HFF-Myc (cell line): ENCODE data around the gene CDH12.

Experiments used
- DNase-seq: peaks from one replicate; pipeline ENCODE4 v3.0.0-alpha.2; 2011; ENCODE audit warnings: low read depth; ENCODE audit errors: extremely low read depth
- H3K4me3 ChIP-seq: replicated peaks from 2 replicates; pipeline ENCODE4 v1.5.1; 2011; ENCODE audit warnings: low read depth, mild to moderate bottlenecking, control low read depth, low read length
- TF ChIP-seq, protein P1 (sequence below): IDR thresholded peaks from 2 replicates; pipeline ENCODE4 v1.5.1; 2012; ENCODE audit warnings: mild to moderate bottlenecking, low read depth, low read length, control low read depth; ENCODE audit errors: missing control alignments

The CDH12 gene

DNA sequence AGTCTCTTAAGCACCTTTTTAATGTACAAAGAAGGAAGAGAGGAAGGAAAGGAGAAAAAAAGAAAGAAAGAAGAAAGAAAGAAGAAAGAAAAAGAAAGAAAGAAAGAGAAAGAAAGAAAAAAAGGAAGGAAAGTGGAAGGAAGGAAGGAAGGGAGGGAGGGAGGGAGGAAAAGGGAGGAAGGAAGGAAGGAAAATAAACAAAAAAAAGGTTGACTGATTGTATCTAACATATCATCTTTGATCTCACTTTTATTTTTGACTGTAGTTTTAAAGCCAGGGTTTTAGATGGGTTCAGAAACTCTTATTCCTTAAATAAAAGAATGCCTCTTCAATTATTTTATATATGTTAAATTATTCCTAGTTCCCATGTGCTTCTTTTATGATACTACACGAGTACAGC is 794.5 kb downstream of the CDH12 start:
- TF ChIP-seq, protein P1, sequence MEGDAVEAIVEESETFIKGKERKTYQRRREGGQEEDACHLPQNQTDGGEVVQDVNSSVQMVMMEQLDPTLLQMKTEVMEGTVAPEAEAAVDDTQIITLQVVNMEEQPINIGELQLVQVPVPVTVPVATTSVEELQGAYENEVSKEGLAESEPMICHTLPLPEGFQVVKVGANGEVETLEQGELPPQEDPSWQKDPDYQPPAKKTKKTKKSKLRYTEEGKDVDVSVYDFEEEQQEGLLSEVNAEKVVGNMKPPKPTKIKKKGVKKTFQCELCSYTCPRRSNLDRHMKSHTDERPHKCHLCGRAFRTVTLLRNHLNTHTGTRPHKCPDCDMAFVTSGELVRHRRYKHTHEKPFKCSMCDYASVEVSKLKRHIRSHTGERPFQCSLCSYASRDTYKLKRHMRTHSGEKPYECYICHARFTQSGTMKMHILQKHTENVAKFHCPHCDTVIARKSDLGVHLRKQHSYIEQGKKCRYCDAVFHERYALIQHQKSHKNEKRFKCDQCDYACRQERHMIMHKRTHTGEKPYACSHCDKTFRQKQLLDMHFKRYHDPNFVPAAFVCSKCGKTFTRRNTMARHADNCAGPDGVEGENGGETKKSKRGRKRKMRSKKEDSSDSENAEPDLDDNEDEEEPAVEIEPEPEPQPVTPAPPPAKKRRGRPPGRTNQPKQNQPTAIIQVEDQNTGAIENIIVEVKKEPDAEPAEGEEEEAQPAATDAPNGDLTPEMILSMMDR: no peak
- DNase-seq: no peak
- no peak overlapping the region for H3K4me3 ChIP-seq

DNA sequence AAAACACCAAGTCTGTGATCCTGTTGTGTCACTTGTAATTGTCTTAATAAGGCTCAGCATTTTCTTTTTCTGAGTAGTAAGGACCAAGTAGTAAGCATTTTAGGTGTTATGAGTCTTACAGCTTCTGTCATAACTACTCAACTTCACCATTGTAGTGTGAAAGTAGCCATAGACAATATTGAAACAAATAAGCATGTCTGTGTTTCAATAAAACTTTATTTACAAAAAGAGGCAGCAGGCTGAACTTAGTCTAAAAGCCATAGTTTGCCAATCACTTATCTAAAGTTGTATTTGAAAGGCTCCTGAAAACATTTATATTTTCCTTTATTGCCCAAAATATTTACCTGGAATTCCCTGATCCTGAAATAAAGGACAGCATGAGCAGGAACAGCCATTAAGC is 796.1 kb downstream of the CDH12 start:
- no peak overlapping the region for H3K4me3 ChIP-seq
- TF ChIP-seq, protein P1: no peak
- no peak for DNase-seq

DNA sequence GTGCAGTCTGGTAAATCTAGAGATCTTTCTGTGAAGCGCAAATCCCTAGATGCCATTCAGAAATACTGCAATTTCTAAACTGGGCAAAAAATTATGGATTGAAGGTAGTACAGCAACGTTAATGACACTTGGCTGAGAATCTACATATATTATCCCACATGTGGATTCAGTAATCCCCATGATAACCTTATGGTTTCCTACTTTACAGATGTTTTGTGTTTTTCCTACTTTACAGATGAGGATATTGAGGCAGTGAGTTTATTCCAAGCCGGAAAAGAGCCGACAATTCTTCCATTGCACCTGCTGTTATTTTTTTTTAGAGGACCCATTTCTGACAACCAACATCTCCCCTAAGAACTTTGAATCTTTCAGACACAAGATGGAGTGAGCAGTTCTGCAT is 796.5 kb downstream of the CDH12 start:
- H3K4me3 ChIP-seq: no peak overlapping the region
- DNase-seq: no peak
- TF ChIP-seq, protein P1: no peak

DNA sequence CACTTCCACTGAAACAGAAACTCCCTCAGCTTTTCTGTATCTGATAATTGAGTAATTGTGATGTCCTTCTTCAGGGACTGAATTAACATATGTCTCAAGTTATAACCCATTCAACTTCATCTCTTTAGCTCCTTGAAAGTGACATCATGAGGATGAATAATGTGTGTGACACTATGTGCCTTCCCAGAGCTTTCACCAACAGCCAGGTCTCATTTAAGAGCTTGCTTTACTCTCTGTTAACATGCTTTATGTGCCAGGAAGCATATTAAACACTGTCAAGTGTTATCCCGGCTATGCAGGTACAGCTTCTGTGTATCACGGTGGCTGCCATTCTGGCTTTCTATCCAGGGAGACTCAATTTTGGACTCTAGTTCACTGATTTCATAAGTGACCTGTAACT is 799.9 kb downstream of the CDH12 start:
- H3K4me3 ChIP-seq: no peak overlapping the region
- TF ChIP-seq, protein P1: no peak
- DNase-seq: no peak

DNA sequence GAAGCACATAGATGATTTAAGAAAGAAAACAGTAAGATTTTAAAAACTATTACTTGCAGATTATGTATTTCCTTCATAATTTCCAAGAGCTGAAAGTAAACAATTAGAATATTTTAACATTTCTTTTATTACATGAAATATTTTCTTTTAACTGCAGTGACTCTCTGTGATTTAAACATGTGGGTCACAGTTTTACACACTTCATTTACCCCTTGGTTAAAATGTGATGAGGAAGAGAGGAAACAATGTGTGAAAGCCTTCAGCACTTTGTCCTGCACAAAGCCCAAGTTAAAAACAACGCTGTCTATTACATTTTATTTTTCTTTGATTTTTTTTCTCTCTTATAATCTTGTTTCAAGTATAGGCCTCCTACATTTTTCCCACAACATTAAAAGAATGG is 801.3 kb downstream of the CDH12 start:
- TF ChIP-seq, protein P1: no peak
- H3K4me3 ChIP-seq: no peak overlapping the region
- DNase-seq: no peak

DNA sequence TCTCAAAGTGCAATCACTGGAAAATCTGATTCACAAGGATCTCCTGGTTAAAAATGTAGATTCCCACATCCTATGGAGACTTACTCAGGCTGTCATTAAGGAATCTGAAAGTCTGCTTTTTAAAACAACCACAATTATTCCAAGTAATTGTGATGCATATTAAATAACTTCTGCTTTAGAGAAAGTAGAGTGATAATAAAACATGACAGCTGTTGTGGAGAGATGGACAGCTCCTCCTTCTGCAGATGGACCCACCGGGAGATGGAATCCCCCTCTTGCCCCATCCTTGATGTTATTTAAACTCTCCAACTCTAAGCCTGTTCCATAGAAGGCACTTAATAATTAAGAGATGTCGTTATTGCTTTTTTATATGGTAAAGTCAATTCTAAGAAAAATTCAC is 802.2 kb downstream of the CDH12 start:
- no peak overlapping the region for H3K4me3 ChIP-seq
- no peak for DNase-seq
- TF ChIP-seq, protein P1: no peak

DNA sequence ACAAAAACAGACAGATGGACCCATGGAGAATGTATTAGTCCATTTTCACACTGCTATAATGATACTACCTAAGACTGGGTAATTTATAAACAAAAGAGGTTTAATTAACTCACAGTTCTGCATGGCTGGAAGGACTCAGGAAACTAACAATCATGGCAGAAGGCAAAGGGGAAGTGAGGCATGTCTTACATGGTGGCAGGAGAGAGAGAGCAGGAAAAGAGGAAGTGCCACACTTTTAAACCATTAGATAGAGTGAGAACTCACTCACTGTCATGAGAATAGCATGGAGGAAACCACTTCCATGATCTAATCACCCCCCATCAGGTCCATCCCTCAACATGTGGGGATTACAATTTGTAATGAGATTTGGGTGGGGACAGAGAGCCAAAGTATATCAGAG is 808.9 kb downstream of the CDH12 start:
- TF ChIP-seq, protein P1: no peak
- DNase-seq: no peak
- H3K4me3 ChIP-seq: no peak overlapping the region
